Measurements from ENCODE around the gene NUDCD3.

DNA sequence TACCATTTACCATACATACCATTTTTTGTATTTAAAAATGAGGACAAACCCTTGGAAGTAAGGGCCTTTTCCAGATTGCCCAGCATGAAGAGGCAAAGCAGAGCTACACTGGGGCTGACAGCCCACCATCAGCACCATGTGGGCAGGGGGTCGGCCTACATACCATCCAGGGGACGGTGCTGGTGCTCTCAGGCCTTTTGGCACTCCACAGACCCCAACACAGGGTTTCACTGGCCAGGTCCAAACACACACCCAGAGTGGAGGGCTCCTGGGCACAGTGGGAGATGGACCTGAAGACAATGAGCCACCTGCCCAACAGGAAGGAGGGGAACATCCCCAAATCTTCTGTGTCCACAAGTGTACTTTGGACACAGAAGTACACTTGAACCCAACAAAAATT, 95.8 kb downstream of the NUDCD3 start:
- TF ChIP-seq POLR2A (IDR thresholded peaks at IDR 0.05): no peak
- TF ChIP-seq, protein P1, sequence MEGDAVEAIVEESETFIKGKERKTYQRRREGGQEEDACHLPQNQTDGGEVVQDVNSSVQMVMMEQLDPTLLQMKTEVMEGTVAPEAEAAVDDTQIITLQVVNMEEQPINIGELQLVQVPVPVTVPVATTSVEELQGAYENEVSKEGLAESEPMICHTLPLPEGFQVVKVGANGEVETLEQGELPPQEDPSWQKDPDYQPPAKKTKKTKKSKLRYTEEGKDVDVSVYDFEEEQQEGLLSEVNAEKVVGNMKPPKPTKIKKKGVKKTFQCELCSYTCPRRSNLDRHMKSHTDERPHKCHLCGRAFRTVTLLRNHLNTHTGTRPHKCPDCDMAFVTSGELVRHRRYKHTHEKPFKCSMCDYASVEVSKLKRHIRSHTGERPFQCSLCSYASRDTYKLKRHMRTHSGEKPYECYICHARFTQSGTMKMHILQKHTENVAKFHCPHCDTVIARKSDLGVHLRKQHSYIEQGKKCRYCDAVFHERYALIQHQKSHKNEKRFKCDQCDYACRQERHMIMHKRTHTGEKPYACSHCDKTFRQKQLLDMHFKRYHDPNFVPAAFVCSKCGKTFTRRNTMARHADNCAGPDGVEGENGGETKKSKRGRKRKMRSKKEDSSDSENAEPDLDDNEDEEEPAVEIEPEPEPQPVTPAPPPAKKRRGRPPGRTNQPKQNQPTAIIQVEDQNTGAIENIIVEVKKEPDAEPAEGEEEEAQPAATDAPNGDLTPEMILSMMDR (IDR thresholded peaks at IDR 0.05 in 8 of 11, conservative IDR thresholded peaks at IDR 0.05 in 3 of 11): no peak
- no peak for TF ChIP-seq POLR2AphosphoS5 (IDR thresholded peaks at IDR 0.05)
